HG03025 (cell line): Measurements from ENCODE around the gene IGF2BP2.

ENCODE experiments used
- ATAC-seq: cut with Tn5 transposase; IDR thresholded peaks from one replicate; pipeline ENCODE4 v1.9.1; 2021; ENCODE audit warnings: mild to moderate bottlenecking, moderate library complexity; ENCODE audit not compliant: unreplicated experiment, low FRiP score

IGF2BP2 gene

GRCh38 chr3:185739264-185739701 lies 85.6 kb downstream of the IGF2BP2 start:
- ATAC-seq: no peak

- no peak for ATAC-seq
These were observed 86.8 kb downstream of the IGF2BP2 start for GRCh38 chr3:185737740-185738680.

GRCh38 chr3:185737020-185737419 lies 87.8 kb downstream of the IGF2BP2 start:
- ATAC-seq: no peak

- no peak for ATAC-seq
These were observed 90.1 kb downstream of the IGF2BP2 start for GRCh38 chr3:185734725-185735096.

- ATAC-seq: no peak
These were observed 90.7 kb downstream of the IGF2BP2 start for GRCh38 chr3:185733980-185734724.

- ATAC-seq: no peak
These were observed 92.1 kb downstream of the IGF2BP2 start for GRCh38 chr3:185732782-185733181.

- no peak for ATAC-seq
These were observed 94.3 kb downstream of the IGF2BP2 start for GRCh38 chr3:185730550-185730949.

GRCh38 chr3:185729337-185730055 lies 95.3 kb downstream of the IGF2BP2 start:
- no peak for ATAC-seq

GRCh38 chr3:185728630-185729336 lies 96.1 kb downstream of the IGF2BP2 start:
- ATAC-seq: no peak

- ATAC-seq: no peak
These were observed 97.0 kb downstream of the IGF2BP2 start for GRCh38 chr3:185727873-185728272.

- no peak for ATAC-seq
These were observed 98.4 kb downstream of the IGF2BP2 start for GRCh38 chr3:185726254-185726967.

- no peak for ATAC-seq
These were observed 100.1 kb downstream of the IGF2BP2 start for GRCh38 chr3:185724761-185725160.

GRCh38 chr3:185724251-185724650 lies 100.6 kb downstream of the IGF2BP2 start:
- ATAC-seq: no peak

GRCh38 chr3:185722881-185723280 lies 102.0 kb downstream of the IGF2BP2 start:
- ATAC-seq: no peak

GRCh38 chr3:185721970-185722369 lies 102.9 kb downstream of the IGF2BP2 start:
- no peak for ATAC-seq

GRCh38 chr3:185720326-185720725 lies 104.5 kb downstream of the IGF2BP2 start:
- no peak for ATAC-seq

GRCh38 chr3:185718736-185719593 lies 105.9 kb downstream of the IGF2BP2 start:
- no peak for ATAC-seq

GRCh38 chr3:185717627-185718402 lies 107.0 kb downstream of the IGF2BP2 start:
- no peak for ATAC-seq
